ENCODE measurements around the gene NRP2.

Gene NRP2

DNA sequence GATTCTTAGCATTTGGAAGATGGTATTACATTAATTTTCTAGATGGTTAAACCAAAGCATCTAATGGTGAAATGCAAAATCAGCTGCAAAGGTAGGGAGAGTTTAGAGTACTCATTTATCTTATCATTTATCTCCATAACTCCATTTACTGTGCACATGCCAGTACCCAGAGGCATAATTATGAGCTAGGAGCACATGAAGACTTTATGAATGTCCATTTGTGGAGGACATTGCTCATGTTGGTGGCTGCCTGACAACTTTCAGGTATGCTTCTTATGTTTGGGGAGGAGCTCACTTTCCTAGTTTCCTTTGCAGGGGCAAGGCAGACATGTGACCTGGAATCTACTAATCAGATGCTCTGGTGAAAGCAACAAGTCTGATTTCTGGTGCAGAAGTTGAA is 134.0 kb downstream of the NRP2 start:
- DNase-seq, result no peak

DNA sequence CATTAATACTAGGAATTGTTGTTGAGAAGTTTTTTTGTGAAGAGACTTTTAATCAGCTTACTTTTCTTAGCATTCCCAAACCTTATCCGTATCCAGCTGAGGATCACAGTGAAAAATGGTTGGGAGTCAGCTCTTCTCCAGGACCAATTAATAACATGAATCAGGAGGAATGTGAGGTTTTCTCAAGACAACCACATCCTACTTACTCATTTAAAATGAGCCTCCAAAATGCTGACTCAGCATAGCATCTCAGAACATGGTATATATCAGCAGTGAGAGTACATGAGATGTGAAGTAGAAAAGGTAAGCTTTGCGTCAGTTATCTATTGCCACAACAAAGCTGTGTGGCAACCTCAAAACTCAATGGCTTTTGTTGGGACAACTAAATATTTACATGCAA is 140.3 kb downstream of the NRP2 start:
- no peak for DNase-seq

DNA sequence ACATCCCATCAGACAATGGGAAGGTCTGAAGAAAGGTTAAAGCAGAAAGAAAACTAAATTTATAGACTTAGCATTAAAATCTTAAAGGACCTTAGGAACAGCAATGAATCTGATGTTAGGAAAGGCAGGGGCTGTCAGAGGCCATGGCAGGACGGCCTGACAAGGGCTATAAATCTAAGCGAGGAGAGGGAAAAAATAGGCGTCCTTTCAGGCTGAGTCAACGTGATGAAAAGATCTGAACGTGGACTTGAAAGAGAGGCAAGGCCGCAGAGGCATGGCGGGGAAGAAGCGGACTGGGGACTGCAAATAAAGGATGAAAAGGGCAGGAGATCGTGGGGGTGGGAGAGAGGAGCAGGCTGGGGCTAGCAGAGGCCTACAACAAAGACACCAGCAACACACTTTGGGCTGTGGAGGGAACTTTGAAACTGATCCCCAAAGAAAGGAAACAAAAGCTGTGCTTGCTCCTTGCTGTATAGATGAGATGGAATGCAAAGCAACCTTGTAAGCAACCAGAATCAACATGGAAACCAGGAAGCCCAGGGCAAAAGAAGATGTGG is 145.6 kb downstream of the NRP2 start:
- no peak for DNase-seq

DNA sequence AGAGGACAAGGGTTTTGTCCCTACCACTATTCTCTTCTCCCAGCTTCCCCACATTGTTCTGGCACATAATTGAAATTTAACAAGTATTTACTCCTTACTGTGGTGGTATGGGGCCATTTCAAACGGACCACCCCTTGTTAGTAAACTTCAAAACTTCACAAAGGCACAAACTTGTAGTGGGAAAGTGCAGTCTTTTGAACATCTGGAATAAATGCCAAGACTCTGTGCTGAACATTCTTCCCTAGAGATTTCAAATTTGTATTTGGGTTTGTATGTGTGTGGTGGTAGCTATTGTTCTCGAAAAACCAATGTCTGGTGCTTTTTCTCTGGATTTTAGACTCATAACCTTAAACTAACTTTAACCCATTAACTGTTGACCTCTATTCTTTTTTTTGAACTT is 151.6 kb downstream of the NRP2 start:
- DNase-seq, result no peak

DNA sequence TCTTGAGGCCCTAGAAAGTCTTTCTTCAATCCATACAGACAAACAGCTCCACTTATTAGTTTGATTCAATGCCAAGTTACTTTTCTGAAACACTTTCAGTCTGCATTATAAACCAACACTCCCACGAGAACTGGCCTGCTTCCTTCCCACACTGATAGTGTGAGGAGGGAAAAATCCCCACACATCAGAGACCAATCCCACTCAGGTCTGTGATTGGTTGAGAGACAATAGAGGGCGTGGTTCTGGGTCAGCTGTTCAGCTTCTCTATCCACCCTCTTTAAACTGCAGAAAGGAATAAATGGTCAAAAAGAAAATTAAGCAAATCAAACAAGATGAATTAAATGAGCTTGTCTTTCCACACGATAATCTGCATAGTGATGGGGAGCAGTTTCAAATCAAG is 152.5 kb downstream of the NRP2 start:
- no peak for DNase-seq

DNA sequence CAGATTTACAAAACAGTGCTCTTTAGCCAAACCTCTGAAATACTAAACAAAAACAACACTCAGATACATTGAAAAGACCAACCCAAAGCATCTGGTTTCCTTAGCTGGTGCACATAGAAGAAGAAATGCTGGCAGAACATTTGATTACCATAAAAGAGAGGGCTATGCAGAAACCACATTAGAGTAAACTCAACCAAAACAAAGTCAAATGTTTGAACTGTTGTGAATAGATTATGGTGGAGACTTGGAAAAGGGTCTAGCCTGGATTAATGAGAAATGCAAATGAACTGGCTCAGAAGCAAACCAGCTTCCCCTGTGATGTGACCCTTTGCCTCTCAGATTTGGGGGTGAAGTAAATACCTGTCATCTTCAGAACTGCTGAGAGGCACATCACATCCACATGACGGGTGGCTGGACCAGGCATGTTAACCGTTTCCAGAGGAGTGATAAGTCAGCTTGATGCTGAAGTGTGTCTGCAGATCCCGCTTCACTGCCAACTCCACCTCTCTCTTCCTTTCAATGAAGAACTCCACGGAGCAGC is 153.0 kb downstream of the NRP2 start:
- DNase-seq, result no peak

DNA sequence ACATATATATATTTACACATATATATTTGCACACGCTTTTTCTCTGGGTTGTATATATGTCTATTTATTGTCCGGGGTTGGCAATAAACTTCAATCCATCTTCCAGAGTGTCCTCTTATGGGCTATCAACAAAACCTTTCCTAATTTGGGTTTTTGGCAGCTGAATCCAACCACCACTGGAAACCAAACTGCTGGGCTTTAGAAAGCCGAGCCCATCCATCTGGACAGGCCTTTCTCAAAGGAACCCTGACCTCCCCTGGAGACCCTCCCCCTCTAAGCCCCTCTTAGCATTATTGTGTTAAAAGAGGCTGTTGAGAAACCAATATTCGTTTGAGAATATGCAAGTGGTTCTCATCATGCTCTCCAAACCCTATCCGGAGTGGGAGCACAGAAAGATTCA is 153.6 kb downstream of the NRP2 start:
- no peak for DNase-seq

DNA sequence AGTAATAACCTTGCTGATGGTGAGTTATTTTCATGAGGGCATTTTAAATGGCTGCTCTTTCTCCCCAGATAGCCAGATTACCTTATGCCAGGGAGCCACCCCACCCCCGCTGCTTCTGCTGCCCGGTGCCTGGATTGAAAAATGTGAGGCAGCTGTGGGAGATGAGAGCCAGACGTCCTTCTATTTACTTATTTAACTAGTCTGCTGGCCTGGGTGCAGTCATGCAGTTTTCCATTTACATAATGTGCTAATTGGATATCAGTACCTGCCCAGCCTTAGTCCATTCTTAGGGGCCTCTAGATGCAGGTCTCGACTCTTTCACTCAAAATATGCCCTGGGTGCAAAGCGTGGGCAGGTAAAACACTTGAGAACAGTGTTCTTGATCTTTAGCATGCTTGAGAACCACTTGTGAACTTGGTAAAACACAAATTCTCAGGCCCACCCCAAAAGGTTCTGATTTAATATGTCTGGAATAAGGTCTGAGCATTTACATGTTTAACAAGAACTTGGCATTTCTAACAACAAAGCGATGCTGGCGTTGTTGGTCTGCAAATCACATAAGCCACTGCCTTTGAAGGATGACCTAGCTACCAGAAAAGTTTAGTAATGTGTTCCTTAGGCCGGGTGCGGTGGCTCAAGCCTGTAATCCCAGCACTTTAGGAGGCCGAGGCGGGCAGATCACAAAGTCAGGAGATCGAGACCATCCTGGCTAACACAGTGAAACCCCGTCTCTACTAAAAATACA is 154.3 kb downstream of the NRP2 start:
- DNase-seq, result no peak

DNA sequence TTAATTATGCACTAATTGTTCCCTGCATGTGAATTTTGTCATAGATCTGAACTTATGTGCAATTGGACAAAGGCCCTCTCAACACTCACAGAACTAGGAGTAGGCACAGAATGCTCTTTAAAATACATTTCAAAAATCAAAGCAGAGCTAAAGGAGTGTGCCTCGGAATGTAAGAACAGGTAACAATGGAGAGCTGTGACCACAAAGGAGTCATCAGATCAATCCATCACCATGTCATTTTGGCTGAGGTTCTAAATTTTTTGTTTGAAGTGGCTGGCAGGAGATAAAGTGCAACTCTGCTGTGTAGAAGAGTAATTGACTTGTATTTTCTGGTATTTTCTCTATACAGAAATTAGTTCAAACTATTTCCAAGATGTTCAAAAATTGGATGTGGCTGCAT is 155.4 kb downstream of the NRP2 start:
- DNase-seq, result no peak

DNA sequence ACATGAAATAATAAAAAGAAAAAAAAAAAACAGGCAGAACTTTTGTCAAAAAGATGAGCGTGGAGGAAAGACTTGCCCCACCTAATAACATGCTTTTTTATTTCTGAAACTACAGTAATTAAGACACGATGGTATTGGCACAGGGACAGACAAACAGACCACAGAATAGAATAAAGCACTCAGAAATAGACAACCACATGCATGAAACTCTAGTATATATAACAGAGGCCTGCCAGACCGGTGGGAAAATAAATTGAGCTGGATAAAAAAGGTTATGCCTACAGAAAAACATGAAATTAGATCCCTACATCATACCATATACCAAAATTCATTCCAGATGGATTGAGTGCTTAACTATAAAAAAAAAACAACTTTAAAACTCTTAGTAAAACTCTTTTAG is 163.1 kb downstream of the NRP2 start:
- DNase-seq, result no peak

Measured in effector CD4-positive, alpha-beta T cell (primary cell).